Renal cortical epithelial cell (primary cell): ENCODE results near the gene BRCC3. TPM values are rescaled to one million over a fixed set of nuclear protein-coding genes. Genes with fewer than 3 reads are reported as not detected.
A peak's percentile ranks its signal among the peaks of the same experiment; 100 is the strongest.
"Not testable (repeated sequence)": the region's sequence is repeated elsewhere in the genome, so short reads cannot be mapped to it uniquely, and the experiment has no call there.

Source experiments
- DNase-seq: peaks from one replicate; pipeline ENCODE4 v3.0.0-alpha.2; 2011; ENCODE audit warnings: low read depth
- total RNA-seq: library from RNA; depleted of rRNA; stranded (reverse); fragments of >200 nt; gene quantifications from 2 replicates; pipeline ENCODE4 v1.2.3, GENCODE V29; 2014

BRCC3 gene
- total RNA-seq, 1 donor from 2014 or later: 40.6 TPM

GRCh38 chrX:155144926-155145325 lies 73.6 kb downstream of the BRCC3 start:
- DNase-seq: no peak

GRCh38 chrX:155147612-155148011 lies 76.3 kb downstream of the BRCC3 start:
- not testable (repeated sequence) for DNase-seq

- DNase-seq: not testable (repeated sequence)
Measured at GRCh38 chrX:155148166-155148565, 76.9 kb downstream of the BRCC3 start.

- DNase-seq: peak; percentile 7
Measured at GRCh38 chrX:155148724-155149537, 77.6 kb downstream of the BRCC3 start.

- DNase-seq: no peak
Measured at GRCh38 chrX:155169881-155170280, 98.6 kb downstream of the BRCC3 start.

Other genes with a start within 250 kb of the BRCC3 start
- gene SMIM9, start 236.8 kb upstream of the BRCC3 start, total RNA-seq: not detected in 2 replicates
- gene F8A1, start 185.2 kb upstream of the BRCC3 start, total RNA-seq: 4.0 and 8.8 TPM in 2 replicates
- gene F8, start 48.8 kb upstream of the BRCC3 start, total RNA-seq: 4.7 and 5.2 TPM in 2 replicates
- gene FUNDC2, start 44.7 kb upstream of the BRCC3 start, total RNA-seq: 39.9 and 59.4 TPM in 2 replicates
- 9.4 and 10.2 TPM in 2 replicates for gene CMC4, start 372 bp upstream of the BRCC3 start, total RNA-seq
- 4.2 and 5.2 TPM in 2 replicates for gene MTCP1, start 372 bp upstream of the BRCC3 start, total RNA-seq
- 59.4 and 109 TPM in 2 replicates for gene VBP1, start 145.0 kb downstream of the BRCC3 start, total RNA-seq
- gene RAB39B, start 193.0 kb downstream of the BRCC3 start, total RNA-seq: under 0.01 and 0.35 TPM in 2 replicates